ENCODE results near the gene PRODH. TPM values are rescaled to one million over a fixed set of nuclear protein-coding genes. Genes with fewer than 3 reads are reported as not detected.
"Not testable (repeated sequence)": the region's sequence is repeated elsewhere in the genome, so short reads cannot be mapped to it uniquely, and the experiment has no call there.

Gene PRODH
- total and polyA plus RNA-seq, 2 experiments from 2014 or later, result 10.0 to 67.4 TPM

DNA sequence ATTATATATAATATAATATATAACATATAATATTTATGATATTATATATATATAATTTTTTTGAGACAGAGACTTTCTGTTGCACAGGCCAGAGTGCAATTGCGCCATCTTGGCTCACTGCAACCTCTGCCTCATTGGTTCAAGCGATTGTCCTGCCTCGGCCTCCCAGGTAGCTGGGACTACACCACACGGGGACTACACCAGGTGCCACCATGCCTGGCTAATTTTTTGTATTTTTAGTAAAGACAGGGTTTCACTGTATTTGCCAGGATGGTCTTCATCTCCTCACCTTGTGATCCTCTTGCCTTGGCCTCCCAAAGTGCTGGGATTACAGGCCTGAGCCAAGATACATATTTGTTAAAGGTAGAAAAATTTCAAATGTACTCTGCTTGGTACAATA is 42.3 kb downstream of the PRODH start:
- not testable (repeated sequence) for H2AFZ ChIP-seq; H3K27ac Mint-ChIP-seq; H3K27me3 ChIP-seq (ENCODE audit: insufficient read depth); H3K4me1 Mint-ChIP-seq; H3K27ac ChIP-seq (ENCODE audit: low read depth); H3K79me2 ChIP-seq (replicated peaks; ENCODE audit: insufficient read depth); H3K36me3 Mint-ChIP-seq (ENCODE audit: low read depth); H3K4me3 ChIP-seq; H4K20me1 ChIP-seq (replicated peaks; ENCODE audit: insufficient read depth); DNase-seq (ENCODE audit: low spot score); ATAC-seq; H3K27me3 Mint-ChIP-seq (ENCODE audit: insufficient read depth, low read depth, poor library complexity); H3K4me3 Mint-ChIP-seq; H3K9me2 ChIP-seq (ENCODE audit: insufficient read depth); H3K4me2 ChIP-seq; H3K4me1 ChIP-seq (ENCODE audit: insufficient read depth); H3K9me3 Mint-ChIP-seq; H3F3A ChIP-seq (replicated peaks; ENCODE audit: low read depth); H3K36me3 ChIP-seq (ENCODE audit: insufficient read depth)

GRCh38 chr22:18890510-18891192 is 45.4 kb downstream of the PRODH start:
- H3K36me3 Mint-ChIP-seq (ENCODE audit: low read depth); H3K9me2 ChIP-seq (ENCODE audit: insufficient read depth); H3F3A ChIP-seq (replicated peaks; ENCODE audit: low read depth); H3K27me3 ChIP-seq (ENCODE audit: insufficient read depth); H3K27me3 Mint-ChIP-seq (ENCODE audit: insufficient read depth, low read depth, poor library complexity); DNase-seq (ENCODE audit: low spot score); H3K9me3 Mint-ChIP-seq; H2AFZ ChIP-seq; H3K4me1 Mint-ChIP-seq; H3K4me1 ChIP-seq (ENCODE audit: insufficient read depth); H3K4me3 ChIP-seq; H3K27ac ChIP-seq (ENCODE audit: low read depth); H3K4me2 ChIP-seq; H3K36me3 ChIP-seq (ENCODE audit: insufficient read depth); H3K27ac Mint-ChIP-seq; ATAC-seq; H3K79me2 ChIP-seq (replicated peaks; ENCODE audit: insufficient read depth); H4K20me1 ChIP-seq (replicated peaks; ENCODE audit: insufficient read depth); H3K4me3 Mint-ChIP-seq: not testable (repeated sequence)

GRCh38 chr22:18888115-18888514 is 48.0 kb downstream of the PRODH start:
- no peaks in the 10 kb centered on the region for H3K4me1 Mint-ChIP-seq
- peaks cover 3% of the 10 kb centered on the region for H3K9me3 Mint-ChIP-seq
- H3K27me3 ChIP-seq (ENCODE audit: insufficient read depth), result no peaks in the 10 kb centered on the region
- ATAC-seq (no peak), DNase-seq (ENCODE audit: low spot score) (no peak)
- H3K4me1 ChIP-seq (ENCODE audit: insufficient read depth), result no peaks in the 10 kb centered on the region
- no peaks in the 10 kb centered on the region for H3K9me2 ChIP-seq (ENCODE audit: insufficient read depth)
- H3K36me3 Mint-ChIP-seq (ENCODE audit: low read depth), result peaks cover 3% of the 10 kb centered on the region; the same call in 2 of the 3 replicates
- H4K20me1 ChIP-seq (replicated peaks; ENCODE audit: insufficient read depth), result no peaks in the 10 kb centered on the region
- no peaks in the 10 kb centered on the region for H3F3A ChIP-seq (replicated peaks; ENCODE audit: low read depth)
- H3K4me2 ChIP-seq, result no peak overlapping the region
- peaks cover 4% of the 10 kb centered on the region for H3K27me3 Mint-ChIP-seq (ENCODE audit: insufficient read depth, low read depth, poor library complexity)
- H3K27ac ChIP-seq (ENCODE audit: low read depth), result no peak overlapping the region
- no peak overlapping the region for H3K27ac Mint-ChIP-seq
- H3K36me3 ChIP-seq (ENCODE audit: insufficient read depth), result no peaks in the 10 kb centered on the region
- no peak overlapping the region for H2AFZ ChIP-seq
- no peak overlapping the region for H3K4me3 ChIP-seq
- H3K79me2 ChIP-seq (replicated peaks; ENCODE audit: insufficient read depth), result no peaks in the 10 kb centered on the region
- H3K4me3 Mint-ChIP-seq, result no peak overlapping the region
- no peak for TF ChIP-seq ZNF462 (CRISPR knock-in tag; IDR thresholded peaks at IDR 0.05)
- no peak for TF ChIP-seq CREB1 (CRISPR knock-in tag; IDR thresholded peaks at IDR 0.05; ENCODE audit: low read depth)
- no peak for TF ChIP-seq EZH2 (IDR thresholded peaks at IDR 0.05; ENCODE audit: low read depth, unreplicated experiment)
- TF ChIP-seq JUNB (IDR thresholded peaks at IDR 0.05; ENCODE audit: unreplicated experiment), result no peak
- TF ChIP-seq STAT1 (IDR thresholded peaks at IDR 0.05; ENCODE audit: unreplicated experiment), result no peak
- TF ChIP-seq POLR2AphosphoS5 (IDR thresholded peaks at IDR 0.05; ENCODE audit: low read depth), result no peak
- no peak for TF ChIP-seq NANOG (IDR thresholded peaks at IDR 0.05; ENCODE audit: borderline replicate concordance)
- no peak for TF ChIP-seq REST (IDR thresholded peaks at IDR 0.05; ENCODE audit: unreplicated experiment)

Data from GM23338 (cell line).